HUES6 (cell line): ENCODE results near the gene MYO18B.

Experiments
- H3K27ac ChIP-seq: 2 replicates; pipeline ENCODE4 v1.7.0; 2013; ENCODE audit warnings: low read depth, mild to moderate bottlenecking, low read length, inconsistent platforms
- H3K27me3 ChIP-seq: 2 replicates; pipeline ENCODE4 v1.6.1; 2013; ENCODE audit warnings: low read length; ENCODE audit not compliant: control insufficient read depth, insufficient read depth
- H3K36me3 ChIP-seq: 2 replicates; pipeline ENCODE4 v1.6.1; 2013; ENCODE audit warnings: low read length; ENCODE audit not compliant: control insufficient read depth, insufficient read depth
- H3K4me1 ChIP-seq: 2 replicates; pipeline ENCODE4 v1.6.1; 2013; ENCODE audit warnings: low read length; ENCODE audit not compliant: control insufficient read depth, insufficient read depth
- H3K4me3 ChIP-seq: 2 replicates; pipeline ENCODE4 v1.5.1; 2013; ENCODE audit warnings: low read depth, low read length
- H3K9ac ChIP-seq: one replicate; pipeline ENCODE4 v1.6.1; 2013; ENCODE audit warnings: mild to moderate bottlenecking, low read length
- H3K9me3 ChIP-seq: 2 replicates; pipeline ENCODE4 v1.6.1; 2013; ENCODE audit warnings: low read depth, low read length; ENCODE audit not compliant: control insufficient read depth, insufficient read depth

The MYO18B gene

DNA sequence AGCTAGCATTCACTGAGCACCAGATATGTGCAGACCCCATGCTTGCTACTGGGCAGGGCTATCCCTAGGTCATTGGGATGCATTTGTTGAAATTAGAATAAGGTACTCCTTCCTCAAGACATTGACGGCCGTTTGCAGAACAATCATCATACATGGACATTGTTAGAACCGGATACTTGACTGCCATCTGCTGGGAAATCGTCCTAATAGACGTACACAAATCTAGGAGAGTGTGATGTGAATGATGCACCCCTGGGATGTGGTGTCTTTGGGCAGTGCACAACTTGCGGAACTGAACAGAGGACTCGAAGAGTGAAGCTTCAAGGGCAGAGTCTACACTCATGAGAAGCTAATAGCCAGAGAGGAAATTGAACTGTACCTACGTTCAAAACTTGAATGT lies 35.9 kb downstream of the MYO18B start:
- Histone ChIP-seq H3K27ac (no peak overlapping the region), H3K27me3 (no peaks in the 10 kb centered on the region), H3K9ac (no peak overlapping the region), H3K4me3 (no peak overlapping the region), H3K36me3 (no peaks in the 10 kb centered on the region), H3K4me1 (no peaks in the 10 kb centered on the region), H3K9me3 (no peaks in the 10 kb centered on the region)

DNA sequence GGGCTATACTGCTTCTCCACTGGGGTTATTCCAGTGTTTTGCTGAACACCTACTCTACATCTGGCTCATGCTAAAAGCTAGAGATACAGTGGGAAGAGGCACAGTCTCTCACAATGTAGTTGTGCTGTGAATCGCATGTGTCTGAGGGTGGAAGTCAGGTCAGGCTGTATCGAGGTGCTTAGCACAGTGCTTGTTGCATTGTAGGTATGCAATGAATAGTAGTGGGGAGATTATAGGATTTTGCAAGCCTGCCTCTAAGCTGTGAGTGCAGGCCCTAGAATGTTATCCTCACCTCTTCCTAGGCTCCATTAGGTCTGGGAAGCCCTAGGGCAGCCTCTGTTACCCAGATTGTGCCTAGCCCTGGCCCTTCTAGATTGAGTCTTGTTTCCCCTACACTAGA lies 37.4 kb downstream of the MYO18B start:
- Histone ChIP-seq H3K27ac (no peak overlapping the region), H3K27me3 (no peaks in the 10 kb centered on the region), H3K9ac (no peak overlapping the region), H3K36me3 (no peaks in the 10 kb centered on the region), H3K4me3 (no peak overlapping the region), H3K9me3 (no peaks in the 10 kb centered on the region), H3K4me1 (no peaks in the 10 kb centered on the region)

DNA sequence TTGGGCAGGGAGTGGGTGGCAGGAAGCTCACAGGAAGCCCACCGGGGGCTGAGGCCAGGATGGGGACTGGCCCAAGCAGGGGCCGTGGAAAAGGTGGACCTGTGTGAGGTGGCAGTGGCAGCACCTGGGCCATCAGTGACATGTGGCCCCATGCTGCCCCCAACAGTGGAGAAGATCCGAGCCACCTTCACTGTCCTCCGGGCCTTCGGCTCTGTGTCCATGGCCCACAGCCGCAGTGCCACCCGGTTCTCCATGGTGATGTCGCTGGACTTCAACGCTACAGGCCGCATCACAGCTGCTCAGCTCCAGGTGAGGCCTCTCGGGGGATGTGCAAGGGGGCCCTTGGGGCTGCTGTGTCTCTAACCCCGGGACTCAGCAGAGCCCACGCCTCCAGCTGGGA lies 37.9 kb downstream of the MYO18B start:
- no peaks in the 10 kb centered on the region for H3K9me3 ChIP-seq
- H3K4me1 ChIP-seq, result no peaks in the 10 kb centered on the region
- H3K27ac ChIP-seq, result no peak overlapping the region
- no peak overlapping the region for H3K9ac ChIP-seq
- H3K36me3 ChIP-seq, result no peaks in the 10 kb centered on the region
- H3K4me3 ChIP-seq, result no peak overlapping the region
- no peaks in the 10 kb centered on the region for H3K27me3 ChIP-seq

DNA sequence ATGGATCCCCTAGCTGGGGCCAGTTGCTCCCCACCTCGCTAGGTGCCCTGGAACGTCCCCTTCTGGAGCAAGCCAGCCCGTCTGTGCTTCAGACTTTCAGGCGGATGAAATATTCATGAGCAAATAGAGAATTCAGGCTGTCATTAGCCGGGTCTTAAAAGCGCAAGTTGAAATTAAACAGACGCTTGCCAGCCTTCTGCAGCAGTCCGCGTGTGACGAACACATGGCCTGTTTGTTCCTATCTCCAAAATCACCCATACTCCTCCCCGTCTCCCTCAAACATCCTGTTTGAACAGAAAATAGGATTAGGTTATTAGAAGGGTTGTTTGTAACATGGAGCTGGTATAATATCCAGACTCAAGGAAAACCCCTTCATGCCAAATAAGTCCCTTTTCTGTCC lies 38.7 kb downstream of the MYO18B start:
- Histone ChIP-seq H3K9me3 (no peaks in the 10 kb centered on the region), H3K27me3 (no peaks in the 10 kb centered on the region), H3K4me3 (no peak overlapping the region), H3K9ac (no peak overlapping the region), H3K36me3 (no peaks in the 10 kb centered on the region), H3K4me1 (no peaks in the 10 kb centered on the region), H3K27ac (no peak overlapping the region)

DNA sequence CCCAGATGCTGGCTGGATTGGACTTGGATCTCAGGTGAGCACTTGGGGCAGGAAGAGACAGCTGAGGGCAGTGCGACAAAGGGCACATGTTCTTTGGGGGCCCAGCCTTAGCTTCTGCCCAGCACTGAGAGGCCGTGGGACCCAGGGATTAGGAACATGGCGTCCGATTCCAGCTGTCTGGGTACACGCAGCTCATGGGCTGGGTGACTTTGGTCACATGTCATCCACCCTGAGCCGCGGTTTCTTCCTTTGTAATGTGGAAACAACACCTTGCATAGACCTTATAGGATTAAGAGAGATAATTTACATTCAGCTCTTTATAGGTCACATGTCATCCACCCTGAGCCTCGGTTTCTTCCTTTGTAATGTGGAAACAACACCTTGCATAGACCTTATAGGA lies 39.8 kb downstream of the MYO18B start:
- H3K27me3 ChIP-seq, result no peaks in the 10 kb centered on the region
- no peaks in the 10 kb centered on the region for H3K9me3 ChIP-seq
- no peaks in the 10 kb centered on the region for H3K36me3 ChIP-seq

DNA sequence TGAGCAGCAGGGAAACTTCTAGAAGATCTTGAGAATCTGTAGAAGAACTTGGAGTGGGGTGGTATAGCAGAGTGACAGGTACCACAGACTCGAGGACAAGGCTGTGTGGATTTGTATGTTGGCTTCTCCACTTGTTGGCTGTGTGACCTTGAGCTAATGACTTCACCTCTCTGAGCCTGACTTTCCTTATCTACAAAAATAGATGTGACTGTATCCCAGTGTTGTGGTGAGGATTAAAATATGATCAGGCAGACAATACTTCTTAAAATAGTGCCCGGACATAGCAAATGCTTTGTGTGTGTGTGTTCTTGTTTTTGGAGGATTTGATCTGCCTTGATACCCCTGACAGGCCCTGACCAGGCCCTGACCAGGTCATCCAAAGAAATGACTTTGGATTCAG lies 40.8 kb downstream of the MYO18B start:
- no peak overlapping the region for H3K9ac ChIP-seq
- no peak overlapping the region for H3K27ac ChIP-seq
- no peaks in the 10 kb centered on the region for H3K27me3 ChIP-seq
- no peaks in the 10 kb centered on the region for H3K9me3 ChIP-seq
- no peak overlapping the region for H3K4me3 ChIP-seq
- no peaks in the 10 kb centered on the region for H3K36me3 ChIP-seq
- peaks cover 5% of the 10 kb centered on the region; the same call in 1 of the 2 replicates for H3K4me1 ChIP-seq

More for the DNA sequence above, 39.8 kb downstream of the MYO18B start:
- Histone ChIP-seq H3K27ac (no peak overlapping the region), H3K9ac (no peak overlapping the region), H3K4me3 (no peak overlapping the region), H3K4me1 (no peaks in the 10 kb centered on the region)

DNA sequence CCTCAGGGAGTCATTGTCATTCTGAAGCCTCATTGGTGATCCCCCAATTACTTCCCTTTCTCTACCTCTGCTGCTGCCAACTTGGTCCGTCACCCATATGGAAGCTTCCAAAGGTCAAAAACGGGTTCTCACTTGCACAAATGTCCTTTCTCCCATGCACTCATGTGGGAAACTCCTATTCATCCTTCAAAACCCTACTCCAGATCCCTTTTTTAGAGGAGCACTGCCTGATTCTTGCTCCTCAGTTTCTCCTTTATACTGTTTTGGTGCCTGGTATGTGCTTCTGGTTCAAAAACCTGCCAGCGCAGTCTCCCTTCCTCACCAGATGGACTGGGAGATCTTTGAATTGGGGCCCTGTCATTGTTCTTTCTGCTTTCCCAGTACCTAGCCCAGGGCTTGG lies 41.9 kb downstream of the MYO18B start:
- no peaks in the 10 kb centered on the region for H3K36me3 ChIP-seq
- no peaks in the 10 kb centered on the region for H3K27me3 ChIP-seq
- H3K9me3 ChIP-seq, result no peaks in the 10 kb centered on the region
- H3K4me3 ChIP-seq, result no peak overlapping the region
- peaks cover 6% of the 10 kb centered on the region; the same call in 1 of the 2 replicates for H3K4me1 ChIP-seq
- no peak overlapping the region for H3K9ac ChIP-seq
- H3K27ac ChIP-seq, result no peak overlapping the region

DNA sequence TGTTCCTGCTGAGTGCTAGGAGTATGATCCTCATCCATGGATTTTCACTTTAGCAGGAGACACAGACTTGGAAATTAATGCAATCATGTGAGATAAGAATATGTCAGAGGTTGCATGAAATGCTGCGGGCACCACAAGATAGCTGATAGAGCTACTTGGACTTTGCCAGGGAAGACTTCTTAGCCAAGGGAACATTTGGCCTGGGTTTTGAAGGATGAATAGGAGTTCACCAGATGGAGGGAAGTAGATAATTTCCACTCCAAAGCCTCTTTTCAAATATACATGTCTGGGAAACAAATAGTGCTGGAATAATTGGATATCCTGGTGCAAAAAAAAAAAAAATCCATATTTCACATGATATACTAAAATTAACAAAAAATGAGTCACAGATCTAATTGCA lies 44.2 kb downstream of the MYO18B start:
- no peaks in the 10 kb centered on the region for H3K36me3 ChIP-seq
- H3K27ac ChIP-seq, result no peak overlapping the region
- no peak overlapping the region for H3K9ac ChIP-seq
- H3K9me3 ChIP-seq, result no peaks in the 10 kb centered on the region
- no peaks in the 10 kb centered on the region for H3K27me3 ChIP-seq
- peaks cover 6% of the 10 kb centered on the region; the same call in 1 of the 2 replicates for H3K4me1 ChIP-seq
- H3K4me3 ChIP-seq, result no peak overlapping the region

DNA sequence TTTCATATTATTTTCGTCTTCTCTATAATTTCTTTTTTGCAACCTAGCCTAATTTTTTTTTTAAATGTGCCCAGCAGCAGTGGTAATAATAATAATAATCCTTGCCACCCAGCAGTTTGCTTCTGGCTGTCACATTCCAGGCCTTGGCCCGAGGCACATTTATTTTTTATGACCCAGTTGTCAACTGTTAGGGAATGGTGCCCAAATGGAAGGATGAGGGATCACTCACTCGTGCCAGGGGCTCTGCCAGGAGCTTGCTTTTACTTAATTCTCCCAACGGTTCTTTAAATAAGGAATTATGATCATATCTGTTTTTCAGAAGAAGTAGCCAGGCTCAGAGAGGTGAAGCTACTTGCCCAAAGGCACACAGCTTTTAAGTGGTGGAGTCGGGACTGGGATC lies 49.6 kb downstream of the MYO18B start:
- Histone ChIP-seq H3K27me3 (peaks cover 2% of the 10 kb centered on the region; the same call in 1 of the 2 replicates), H3K27ac (no peak overlapping the region), H3K9me3 (no peaks in the 10 kb centered on the region), H3K9ac (no peak overlapping the region), H3K4me1 (peaks cover 6% of the 10 kb centered on the region; the same call in 1 of the 2 replicates), H3K4me3 (no peak overlapping the region), H3K36me3 (no peaks in the 10 kb centered on the region)

DNA sequence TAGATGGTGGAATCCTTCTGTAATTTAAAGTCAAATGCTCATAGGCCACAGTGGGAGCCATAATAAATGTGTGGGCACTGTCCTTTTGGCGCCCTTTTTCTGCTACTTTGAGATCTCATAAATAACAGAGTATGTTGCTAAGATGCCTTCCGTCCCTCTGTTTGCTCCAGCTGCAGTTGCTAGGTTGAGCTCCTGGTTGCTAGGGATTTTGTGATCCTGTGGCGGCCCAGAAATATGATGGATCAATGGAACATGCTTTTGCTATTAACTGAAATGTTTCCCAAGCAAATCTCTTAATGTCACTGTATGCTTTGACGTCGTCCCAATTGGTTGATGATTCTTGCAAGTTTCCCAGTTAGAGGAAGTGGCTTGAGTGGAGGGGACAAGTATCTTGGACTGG lies 53.5 kb downstream of the MYO18B start:
- Histone ChIP-seq H3K36me3 (no peaks in the 10 kb centered on the region), H3K4me1 (no peaks in the 10 kb centered on the region), H3K9ac (no peak overlapping the region), H3K4me3 (no peak overlapping the region), H3K27ac (no peak overlapping the region), H3K9me3 (no peaks in the 10 kb centered on the region), H3K27me3 (peaks cover 2% of the 10 kb centered on the region; the same call in 1 of the 2 replicates)

DNA sequence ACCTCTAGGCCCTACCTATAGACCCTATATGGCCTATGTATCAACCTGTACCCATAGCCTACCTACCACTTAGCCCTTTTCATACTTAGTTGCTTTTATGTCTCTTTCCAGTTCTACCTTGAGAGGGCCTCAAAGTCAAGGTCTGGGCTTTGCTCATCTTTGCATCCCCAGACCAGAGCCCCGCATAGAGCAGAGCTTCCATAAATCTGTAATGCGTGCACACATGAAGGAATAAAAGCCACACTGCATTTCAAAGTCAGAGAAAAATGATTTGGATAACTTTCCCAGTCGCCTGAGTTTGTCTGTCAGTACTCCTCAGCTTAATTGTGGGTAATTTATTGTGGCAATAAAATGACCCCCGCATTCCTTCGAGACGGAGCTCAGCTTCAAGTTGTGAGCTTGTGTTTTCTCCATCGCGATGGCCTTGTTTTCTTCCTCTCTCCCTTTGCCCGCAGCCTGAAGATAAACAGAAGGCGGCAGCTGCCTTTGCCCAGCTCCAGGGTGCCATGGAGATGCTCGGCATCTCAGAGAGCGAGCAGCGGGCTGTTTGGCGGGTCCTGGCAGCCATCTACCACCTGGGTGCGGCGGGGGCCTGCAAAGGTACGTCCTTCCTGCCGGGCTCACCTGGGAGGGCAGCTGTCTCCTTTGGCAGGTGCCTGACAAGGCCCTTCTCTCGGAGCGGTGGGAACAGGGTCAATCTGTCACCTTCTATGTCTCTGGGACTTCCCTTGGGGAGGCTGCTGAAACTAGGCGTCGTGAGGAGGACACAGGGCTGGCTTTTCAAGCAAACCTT lies 55.7 kb downstream of the MYO18B start:
- Histone ChIP-seq H3K9me3 (no peaks in the 10 kb centered on the region), H3K9ac (no peak overlapping the region), H3K4me1 (no peaks in the 10 kb centered on the region), H3K27me3 (peaks cover 2% of the 10 kb centered on the region; the same call in 1 of the 2 replicates), H3K27ac (no peak overlapping the region), H3K4me3 (no peak overlapping the region), H3K36me3 (no peaks in the 10 kb centered on the region)
